CD4-positive, alpha-beta T cell treated with Interleukin-4 for 4 hours (primary cell): ENCODE data around the gene CTXN1.
"Not testable (repeated sequence)": the region's sequence is repeated elsewhere in the genome, so short reads cannot be mapped to it uniquely, and the experiment has no call there.

Experiments used
- DNase-seq: peaks from one replicate; pipeline ENCODE4 v3.0.0-alpha.2; 2020

CTXN1 gene

DNA sequence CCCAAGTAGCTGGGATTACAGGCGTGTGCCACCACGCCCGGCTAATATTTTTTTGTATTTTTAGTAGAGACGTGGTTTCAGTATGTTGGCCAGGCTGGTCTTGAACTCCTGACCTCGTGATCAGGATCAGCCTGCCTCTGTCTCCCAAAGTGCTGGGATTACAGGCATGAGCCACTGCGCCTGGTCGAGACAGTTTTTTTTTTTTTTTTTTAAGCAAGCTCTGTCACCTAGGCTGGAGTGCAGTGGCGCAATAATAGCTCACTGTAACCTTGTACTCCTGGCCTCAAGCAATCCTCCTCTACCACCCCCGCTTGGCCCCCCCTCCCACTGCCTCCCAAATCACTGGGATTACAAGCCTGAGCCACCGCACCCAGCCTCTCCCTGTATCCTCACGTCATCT, 28.6 kb downstream of the CTXN1 start:
- no peak for DNase-seq

DNA sequence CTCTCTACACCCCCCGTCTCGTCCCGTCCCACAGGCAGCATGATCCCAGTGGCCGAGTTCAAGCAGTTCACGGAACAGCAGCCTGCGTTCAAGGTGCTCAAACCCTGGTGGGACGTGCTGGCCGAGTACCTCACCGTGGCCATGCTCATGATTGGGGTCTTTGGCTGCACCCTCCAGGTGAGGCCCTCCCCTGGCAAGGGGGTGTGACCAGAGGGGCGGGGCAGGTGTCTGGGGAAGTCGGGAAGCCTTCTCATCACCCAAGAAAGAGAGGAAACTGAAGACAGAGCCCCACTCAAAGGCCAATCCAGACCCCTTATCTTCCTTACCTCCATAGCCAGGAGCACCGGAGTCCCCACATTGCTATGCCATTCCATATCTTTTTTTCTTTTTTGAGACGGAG, 30.4 kb downstream of the CTXN1 start:
- no peak for DNase-seq

DNA sequence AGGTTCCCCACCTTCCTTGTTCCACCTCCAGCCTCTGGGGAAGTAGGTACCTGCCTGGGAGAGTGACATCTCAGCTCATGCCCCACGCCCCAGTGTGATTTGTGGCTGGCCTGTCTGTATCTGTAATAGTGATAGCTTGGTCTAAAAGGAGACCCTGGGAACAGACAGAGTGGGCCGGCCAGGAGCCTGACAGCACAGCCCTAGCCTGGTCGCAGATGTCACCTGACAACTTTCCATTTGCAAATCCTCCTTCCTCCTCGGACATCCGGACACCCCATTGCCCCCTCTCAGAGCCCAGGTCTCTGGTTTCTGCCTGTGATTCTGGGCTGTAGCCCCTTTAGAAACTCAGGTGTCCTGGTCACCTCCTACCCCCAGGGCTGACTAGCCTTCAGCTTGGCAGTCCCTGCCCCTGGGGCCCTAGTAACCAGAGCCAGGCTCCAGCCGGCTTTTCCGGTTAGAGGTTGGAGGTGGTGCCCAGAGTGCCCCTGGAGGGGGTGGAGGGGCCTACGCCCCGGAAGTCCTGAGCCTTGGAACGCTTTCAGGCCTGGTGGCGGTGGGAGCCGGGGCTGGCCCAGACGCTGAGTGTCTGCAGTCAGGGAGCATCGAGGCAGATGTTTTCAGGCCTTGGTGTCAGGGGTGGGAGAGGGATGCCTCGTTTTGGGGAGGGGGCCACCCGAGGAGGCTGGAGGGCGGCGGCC, 31.2 kb downstream of the CTXN1 start:
- no peak for DNase-seq

DNA sequence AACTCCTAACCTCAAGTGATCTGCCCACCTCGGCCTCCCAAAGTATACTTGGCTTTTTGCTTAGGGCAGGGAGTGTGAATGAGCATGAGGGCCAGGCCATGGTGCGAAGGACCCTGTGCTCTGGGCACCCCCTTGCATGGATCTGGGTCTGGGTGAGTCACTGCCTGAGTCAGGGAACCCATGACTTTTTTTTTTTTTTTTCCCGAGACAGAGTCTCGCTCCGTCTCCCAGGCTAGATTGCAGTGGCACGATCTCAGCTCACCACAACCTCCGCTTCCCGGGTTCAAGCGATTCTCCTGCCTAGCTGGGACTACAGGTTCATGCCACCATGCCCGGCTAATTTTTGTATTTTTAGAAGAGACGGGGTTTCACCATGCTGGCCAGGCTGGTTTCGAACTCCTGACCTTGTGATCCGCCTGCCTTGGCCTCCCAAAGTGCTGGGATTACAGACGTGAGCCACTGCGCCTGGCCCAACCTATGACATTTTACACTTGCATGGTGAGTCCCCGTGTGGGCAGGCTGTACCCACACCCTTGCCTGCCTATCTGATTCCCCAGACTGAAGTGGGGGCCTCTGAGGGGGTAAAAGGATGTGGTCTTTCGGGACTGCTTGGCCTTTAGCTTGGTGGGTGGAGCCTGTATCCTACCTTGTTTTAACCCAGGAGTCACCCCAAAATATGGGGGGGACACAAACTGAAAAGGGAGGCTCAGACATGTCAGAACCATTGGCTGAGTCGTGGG, 32.4 kb downstream of the CTXN1 start:
- not testable (repeated sequence) for DNase-seq

DNA sequence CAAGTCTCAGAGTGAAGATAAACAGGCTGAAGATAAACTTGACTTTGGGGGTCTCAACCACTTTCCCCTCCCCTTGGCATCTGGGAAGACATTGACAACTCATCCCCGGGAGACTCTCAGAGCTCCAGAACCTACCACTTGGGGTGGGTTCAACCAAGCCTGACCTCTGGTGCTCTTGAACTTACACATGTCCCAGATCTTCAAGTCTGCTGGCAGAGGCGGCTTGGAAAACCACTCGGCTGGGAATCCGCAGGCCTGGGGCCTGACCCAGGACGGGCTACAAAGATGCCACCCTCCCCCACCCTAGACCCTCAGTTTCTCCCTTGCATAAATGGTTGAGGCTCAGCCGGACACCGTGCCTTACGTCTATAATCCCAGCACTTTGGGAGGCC, 37.1 kb downstream of the CTXN1 start:
- DNase-seq: no peak

DNA sequence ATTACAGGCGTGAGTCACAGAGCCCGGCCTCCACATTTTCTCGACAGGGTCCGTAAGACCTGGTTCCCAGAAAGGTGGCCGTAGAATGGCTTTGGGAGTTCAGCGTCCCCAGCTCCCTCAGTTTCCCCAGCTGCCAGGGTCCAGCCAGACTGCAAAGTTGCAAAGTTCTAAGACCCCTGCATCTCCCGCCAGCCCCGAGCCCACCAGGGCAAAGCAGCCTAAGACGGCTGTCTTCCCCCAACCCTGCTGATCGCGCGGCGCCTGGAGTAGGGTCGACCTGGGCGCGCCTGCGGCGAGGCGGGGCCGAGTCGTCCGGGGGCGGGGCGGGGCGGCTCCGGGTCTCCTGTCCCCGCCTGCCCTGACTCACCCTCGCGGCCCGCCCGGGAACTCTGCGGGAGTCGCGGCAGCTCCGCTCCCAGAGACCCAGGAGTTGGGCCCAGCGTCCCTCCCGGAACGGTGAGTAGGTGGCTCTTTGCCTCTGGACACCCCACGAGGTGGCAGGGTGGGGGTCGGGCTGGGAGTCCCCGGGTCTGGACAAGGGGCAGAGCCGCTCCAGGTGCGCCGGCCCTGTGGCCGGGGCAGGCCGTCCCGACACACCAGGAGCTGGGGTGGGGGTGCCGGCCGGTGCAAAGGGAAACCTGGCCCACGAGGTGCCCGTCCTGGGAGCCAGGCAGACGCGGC, 37.6 kb downstream of the CTXN1 start, which contains the start of gene LRRC8E:
TSS of gene LRRC8E (plus strand) at position 366 of the 681 bp plus-strand sequence. CDS start 7,094 bp downstream, outside the sequence.
- no peak for DNase-seq

DNA sequence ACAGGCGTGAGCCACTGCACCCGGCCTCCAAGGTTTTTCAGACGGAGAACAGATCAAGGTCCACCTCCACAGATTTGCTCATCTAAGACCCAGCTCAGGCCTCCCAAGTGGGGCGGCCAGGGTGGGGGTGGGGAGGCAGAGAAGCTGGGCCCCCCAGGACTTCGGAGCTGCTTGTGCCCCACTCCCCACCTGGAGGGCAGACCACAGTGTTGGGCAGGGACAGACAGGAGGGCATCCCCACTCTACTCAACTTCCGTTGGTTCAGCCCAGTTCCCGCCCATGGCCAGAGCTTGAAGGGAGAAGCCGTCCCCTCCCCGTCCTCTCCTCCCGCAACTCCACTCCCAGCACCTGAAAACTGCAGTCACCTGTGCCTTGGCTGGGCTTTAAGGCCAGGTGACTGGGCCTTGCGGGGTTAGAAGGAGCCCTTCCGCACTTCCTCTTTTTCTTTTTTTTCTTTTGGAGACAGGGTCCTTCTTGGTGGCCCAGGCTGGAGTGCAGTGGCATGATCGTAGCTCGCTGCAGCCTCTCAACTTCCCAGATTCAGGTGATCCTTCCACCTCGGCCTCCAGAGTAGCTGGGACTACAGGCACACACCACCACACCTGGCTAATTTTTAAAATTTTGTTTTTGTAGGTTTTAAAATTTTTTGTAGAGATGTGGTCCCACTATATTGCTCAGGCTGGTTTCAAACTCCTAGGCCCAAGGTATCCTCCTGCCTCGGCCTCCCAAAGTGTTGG, 38.4 kb downstream of the CTXN1 start:
- DNase-seq: no peak

DNA sequence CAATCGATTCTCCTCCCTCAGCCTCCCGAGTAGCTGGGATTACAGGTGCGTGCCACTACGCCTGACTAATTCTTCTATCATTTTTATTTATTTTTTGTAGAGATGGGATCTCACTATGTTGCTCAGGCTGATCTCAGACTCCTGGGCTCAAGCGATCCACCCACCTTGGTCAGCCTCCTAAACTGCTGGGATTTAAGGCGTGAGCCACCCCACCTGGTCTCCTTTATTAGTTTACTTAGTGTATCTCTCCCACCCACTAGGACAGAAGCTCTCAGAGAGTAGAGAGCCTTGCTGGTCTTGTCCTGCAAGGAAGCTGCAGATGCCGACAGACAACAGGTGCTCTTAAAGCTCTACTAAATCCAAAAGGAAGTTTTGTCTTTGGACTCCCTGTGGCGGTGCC, 40.1 kb downstream of the CTXN1 start:
- no peak for DNase-seq

DNA sequence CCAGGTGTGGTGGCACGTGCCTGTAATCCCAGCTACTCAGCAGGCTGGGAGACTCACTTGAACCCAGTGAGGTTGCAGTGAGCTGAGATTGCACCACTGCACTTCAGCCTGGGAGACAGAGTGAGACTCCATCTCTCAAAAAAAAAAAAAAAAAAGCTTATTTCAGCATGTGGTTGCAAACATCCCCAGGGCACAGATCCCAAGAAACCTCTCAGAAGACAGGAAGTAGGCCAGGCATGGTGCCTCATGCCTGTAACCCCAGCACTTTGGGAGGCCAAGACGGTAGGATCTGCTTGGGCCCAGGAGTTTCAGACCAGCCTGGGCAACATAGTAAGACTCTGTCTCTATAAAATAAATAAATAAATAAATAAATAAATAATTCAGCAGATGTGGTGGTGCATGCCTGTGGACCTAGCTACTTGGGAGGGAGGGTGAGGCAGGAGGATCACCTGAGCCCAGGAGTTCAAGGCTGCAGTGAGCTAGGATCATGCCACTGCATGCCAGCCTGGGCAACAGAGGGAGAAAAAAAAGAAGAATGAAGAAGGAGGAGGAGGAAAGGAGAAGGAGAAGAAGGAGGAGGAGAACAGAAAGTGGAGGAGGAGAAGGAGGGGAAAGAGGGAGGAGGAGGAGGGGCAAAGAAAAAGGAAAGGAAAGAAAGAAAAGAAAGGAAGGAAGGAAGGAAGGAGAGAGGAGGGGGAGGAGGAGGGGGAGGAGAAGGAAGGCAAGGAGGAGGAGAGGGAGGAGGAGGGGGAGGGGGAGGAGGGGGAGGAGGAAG, 42.0 kb downstream of the CTXN1 start:
- DNase-seq: no peak

DNA sequence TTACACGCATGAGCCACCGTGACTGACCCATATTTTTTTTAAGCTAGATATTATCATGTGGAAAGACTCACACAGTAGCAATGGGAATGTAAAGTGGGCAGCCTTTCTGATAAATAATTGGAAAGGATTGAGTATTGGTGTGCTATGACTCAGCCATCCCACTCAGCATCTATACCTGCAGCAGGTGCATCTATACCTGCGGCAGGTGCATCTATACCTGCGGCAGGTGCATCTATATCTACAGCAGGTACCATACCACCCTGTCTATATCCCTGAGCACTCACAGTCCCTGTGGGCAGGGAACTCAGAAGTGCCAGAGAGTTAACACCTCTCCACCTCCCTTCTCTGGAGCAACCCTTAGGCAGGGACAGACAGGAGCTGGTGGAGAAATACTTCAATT, 42.8 kb downstream of the CTXN1 start:
- DNase-seq: no peak

DNA sequence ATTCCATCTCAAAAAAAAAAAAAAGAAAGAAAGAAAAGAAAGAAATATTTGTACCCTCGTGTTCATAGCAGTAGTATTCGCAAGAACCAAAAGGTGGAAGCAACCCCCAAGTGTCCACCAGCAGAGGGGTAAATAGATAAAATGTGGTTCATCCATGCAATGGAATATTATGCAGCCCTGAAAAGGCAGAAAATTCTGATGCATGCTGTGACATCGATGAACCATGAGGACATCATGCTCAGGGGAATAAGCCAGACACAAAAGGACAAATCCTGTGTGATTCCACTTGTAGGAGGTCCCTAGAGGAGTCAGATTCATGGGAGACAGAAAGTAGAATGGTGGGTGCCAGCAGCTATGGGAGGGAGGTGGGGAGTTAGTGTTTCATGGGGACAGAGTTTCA, 44.0 kb downstream of the CTXN1 start:
- DNase-seq: no peak

DNA sequence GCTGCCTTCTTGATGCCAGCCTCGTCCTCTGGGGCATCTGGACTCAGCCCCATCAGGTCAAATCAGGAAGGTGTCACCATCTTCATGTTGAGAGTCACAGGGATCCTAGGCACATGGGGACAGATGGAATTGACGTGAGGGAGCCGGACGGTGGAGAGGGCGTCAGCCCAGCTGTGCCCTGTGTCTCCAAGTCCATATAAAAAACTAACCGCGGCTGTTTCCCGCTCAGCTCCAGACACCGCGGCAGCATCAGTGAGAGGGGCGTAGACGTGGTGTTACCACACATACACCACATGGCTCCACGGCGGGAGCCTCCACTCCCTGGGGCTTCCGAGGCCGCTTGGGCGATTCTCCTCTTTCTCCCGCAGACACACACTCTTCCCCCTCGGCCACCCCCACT, 46.1 kb downstream of the CTXN1 start:
- no peak for DNase-seq

DNA sequence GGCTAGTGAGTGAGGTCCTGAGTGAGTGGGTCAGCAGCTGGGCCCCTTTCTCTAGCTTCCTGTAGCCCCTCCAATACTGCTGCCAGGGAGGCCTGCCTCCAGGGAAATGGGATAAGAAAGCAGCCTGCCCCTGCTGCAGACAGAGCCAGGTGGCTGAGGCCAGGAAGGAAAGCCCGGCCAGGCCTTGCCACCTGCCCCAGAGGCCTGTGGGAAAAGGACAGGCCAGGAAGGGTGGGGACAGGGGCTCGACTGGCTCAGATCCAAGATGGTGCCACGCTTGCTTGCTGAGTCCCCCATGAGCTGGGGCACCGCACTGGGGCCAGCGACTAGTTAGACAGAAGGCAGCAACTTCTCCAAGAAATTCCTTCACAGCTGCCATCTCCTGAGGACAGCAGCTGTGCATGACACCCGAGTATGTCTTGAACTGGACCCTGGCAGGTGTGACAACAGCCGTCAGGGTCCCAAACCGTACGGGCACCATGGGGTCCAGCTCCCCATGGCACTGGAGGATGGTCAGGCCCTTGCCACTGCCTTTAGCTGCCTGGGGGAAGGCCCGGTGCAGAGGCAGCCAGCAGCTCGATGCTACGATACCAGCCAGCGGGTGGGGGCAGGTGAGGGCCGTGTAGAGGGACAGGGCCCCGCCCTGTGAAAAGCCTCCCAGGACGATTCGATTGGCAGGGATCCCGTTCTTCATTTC, 46.7 kb downstream of the CTXN1 start:
- DNase-seq: no peak

DNA sequence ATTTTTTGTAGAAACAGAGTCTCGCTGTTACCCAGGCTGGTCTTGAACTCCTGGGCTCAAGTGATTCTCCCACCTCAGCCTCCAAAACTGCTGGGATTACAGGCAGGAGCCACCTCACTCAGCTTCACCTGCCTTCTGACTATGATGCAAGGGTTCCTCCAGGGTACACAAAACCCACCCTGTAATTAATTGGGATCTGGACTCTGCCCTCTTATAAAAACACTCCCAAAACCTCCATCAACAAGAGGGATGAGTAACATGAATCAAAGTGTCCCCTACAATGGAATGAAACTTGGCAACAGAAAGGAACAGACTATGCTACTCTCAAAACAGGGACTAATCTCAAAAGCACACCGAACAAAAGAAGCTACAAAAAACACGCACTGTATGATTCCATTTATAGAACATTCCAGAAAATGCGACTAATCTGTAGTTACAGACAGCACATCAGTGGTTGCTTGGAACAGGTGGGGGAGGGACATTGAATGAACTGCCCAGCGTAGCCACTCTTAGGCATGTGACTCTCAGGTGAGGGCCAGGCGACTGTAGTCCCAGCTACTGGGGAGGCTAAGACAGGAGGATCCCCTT, 48.6 kb downstream of the CTXN1 start:
- no peak for DNase-seq

DNA sequence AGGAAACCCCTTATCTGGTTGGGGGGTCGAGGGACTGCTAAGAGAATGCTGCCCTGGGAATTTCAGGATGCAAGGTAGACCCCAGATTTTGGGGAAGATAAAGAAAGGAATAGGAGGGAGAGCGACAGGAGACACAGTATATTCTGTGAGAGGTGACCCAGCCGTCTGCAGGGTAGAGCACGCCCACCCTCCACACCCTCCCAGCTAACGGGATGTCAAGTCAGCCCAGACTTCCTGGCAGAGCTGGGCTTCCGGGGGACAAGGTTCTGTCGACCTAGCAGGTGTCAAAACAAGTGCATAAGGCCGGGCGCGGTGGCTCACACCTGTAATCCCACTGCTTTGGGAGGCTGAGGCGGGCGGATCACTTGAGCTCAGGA, 51.0 kb downstream of the CTXN1 start:
- no peak for DNase-seq
